A549 (cell line): Measurements from ENCODE around the gene ZNF407.

ENCODE experiments used
- HEYL ChIP-seq: fragments of 250-450 bp; sonication (Bioruptor Pico); IDR thresholded peaks from 2 replicates; pipeline ENCODE4 v1.8.0; 2021; ENCODE audit warnings: mild to moderate bottlenecking, moderate library complexity
- PHF8 ChIP-seq: fragments of 200-600 bp; sonication (generic); IDR thresholded peaks from 2 replicates; pipeline ENCODE4 v1.6.1; 2016; ENCODE audit warnings: low read depth, mild to moderate bottlenecking, antibody characterized with exemption, moderate library complexity, borderline replicate concordance
- POLR2A ChIP-seq: IDR thresholded peaks from 2 replicates; pipeline ENCODE4 v1.6.1; 2012; ENCODE audit warnings: mild to moderate bottlenecking, low read length
- RCOR1 ChIP-seq: fragments of 150-350 bp; IDR thresholded peaks from 2 replicates; pipeline ENCODE4 v1.6.1; 2014; ENCODE audit warnings: antibody characterized with exemption, low read length, low read depth
- RFX5 ChIP-seq: fragments of 450-650 bp; IDR thresholded peaks from 2 replicates; pipeline ENCODE4 v1.7.1; 2014; ENCODE audit warnings: antibody characterized with exemption, mild to moderate bottlenecking, moderate library complexity
- TF ChIP-seq, protein P1 (sequence below): fragments of 450-650 bp; IDR thresholded peaks from 2 replicates; pipeline ENCODE4 v1.6.1; 2014; ENCODE audit warnings: antibody characterized with exemption
- TF ChIP-seq, protein P2 (sequence below): fragments of 150-350 bp; IDR thresholded peaks from 2 replicates; pipeline ENCODE4 v1.6.1; 2014; ENCODE audit warnings: low read depth, mild to moderate bottlenecking, low read length
- TF ChIP-seq, protein P3 (sequence below): fragments of >200 bp; sonication (Bioruptor Twin); formaldehyde crosslinking; IDR thresholded peaks from 3 replicates; pipeline ENCODE4 v1.5.1; 2016
- TF ChIP-seq, protein P4 (sequence below): fragments of >200 bp; sonication (Bioruptor Twin); formaldehyde crosslinking; IDR thresholded peaks from 3 replicates; pipeline ENCODE4 v1.6.1; 2016
- TF ChIP-seq, protein P5 (sequence below): fragments of 200-600 bp; sonication (generic); IDR thresholded peaks from 2 replicates; pipeline ENCODE4 v1.6.1; 2016; ENCODE audit warnings: antibody characterized with exemption, mild to moderate bottlenecking, moderate library complexity
- TF ChIP-seq, protein P6 (sequence below): IDR thresholded peaks from 2 replicates; pipeline ENCODE4 v1.6.1; 2012

DNA sequence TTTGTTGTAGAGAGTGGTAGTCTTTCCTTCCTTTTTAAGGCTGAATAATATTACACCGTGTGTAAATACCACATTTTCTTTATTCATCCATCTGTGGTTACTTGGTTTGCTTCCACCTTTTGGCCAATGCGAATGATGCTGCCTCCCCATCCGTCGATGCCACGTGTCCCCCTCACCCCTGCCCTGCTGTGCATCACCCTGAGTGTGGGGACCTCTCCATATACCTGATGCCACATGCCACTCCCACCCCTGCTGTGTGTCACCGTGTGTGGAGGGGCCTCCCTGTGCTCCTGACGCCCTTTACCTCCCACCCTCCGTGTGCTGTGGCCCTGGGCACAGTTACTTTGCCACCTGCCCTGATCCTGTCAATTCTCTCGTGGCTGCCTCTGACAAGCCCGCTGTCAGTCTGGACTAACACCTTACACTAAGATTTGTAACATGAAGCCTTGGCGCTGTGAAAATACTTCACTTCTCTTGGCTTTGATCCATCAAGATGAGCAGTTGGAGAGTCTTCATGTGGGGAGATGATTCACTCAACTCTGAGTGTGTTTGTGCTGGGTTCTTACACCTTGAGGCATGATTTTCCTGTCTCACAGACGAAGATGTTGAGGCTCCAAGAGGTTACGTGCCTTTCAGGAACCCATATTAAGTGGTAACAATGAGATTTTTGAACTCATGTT lies 234.0 kb downstream of the ZNF407 start:
- TF ChIP-seq, protein P1, sequence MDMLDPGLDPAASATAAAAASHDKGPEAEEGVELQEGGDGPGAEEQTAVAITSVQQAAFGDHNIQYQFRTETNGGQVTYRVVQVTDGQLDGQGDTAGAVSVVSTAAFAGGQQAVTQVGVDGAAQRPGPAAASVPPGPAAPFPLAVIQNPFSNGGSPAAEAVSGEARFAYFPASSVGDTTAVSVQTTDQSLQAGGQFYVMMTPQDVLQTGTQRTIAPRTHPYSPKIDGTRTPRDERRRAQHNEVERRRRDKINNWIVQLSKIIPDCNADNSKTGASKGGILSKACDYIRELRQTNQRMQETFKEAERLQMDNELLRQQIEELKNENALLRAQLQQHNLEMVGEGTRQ = no peak
- TF ChIP-seq, protein P2, sequence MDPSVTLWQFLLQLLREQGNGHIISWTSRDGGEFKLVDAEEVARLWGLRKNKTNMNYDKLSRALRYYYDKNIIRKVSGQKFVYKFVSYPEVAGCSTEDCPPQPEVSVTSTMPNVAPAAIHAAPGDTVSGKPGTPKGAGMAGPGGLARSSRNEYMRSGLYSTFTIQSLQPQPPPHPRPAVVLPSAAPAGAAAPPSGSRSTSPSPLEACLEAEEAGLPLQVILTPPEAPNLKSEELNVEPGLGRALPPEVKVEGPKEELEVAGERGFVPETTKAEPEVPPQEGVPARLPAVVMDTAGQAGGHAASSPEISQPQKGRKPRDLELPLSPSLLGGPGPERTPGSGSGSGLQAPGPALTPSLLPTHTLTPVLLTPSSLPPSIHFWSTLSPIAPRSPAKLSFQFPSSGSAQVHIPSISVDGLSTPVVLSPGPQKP = no peak
- TF ChIP-seq, protein P3, sequence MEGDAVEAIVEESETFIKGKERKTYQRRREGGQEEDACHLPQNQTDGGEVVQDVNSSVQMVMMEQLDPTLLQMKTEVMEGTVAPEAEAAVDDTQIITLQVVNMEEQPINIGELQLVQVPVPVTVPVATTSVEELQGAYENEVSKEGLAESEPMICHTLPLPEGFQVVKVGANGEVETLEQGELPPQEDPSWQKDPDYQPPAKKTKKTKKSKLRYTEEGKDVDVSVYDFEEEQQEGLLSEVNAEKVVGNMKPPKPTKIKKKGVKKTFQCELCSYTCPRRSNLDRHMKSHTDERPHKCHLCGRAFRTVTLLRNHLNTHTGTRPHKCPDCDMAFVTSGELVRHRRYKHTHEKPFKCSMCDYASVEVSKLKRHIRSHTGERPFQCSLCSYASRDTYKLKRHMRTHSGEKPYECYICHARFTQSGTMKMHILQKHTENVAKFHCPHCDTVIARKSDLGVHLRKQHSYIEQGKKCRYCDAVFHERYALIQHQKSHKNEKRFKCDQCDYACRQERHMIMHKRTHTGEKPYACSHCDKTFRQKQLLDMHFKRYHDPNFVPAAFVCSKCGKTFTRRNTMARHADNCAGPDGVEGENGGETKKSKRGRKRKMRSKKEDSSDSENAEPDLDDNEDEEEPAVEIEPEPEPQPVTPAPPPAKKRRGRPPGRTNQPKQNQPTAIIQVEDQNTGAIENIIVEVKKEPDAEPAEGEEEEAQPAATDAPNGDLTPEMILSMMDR = no peak
- TF ChIP-seq POLR2A (no peak), RCOR1 (no peak), HEYL (CRISPR knock-in tag) (no peak), PHF8 (no peak), RFX5 (no peak)
- TF ChIP-seq, protein P4, sequence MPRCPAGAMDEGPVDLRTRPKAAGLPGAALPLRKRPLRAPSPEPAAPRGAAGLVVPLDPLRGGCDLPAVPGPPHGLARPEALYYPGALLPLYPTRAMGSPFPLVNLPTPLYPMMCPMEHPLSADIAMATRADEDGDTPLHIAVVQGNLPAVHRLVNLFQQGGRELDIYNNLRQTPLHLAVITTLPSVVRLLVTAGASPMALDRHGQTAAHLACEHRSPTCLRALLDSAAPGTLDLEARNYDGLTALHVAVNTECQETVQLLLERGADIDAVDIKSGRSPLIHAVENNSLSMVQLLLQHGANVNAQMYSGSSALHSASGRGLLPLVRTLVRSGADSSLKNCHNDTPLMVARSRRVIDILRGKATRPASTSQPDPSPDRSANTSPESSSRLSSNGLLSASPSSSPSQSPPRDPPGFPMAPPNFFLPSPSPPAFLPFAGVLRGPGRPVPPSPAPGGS = no peak
- TF ChIP-seq, protein P5, sequence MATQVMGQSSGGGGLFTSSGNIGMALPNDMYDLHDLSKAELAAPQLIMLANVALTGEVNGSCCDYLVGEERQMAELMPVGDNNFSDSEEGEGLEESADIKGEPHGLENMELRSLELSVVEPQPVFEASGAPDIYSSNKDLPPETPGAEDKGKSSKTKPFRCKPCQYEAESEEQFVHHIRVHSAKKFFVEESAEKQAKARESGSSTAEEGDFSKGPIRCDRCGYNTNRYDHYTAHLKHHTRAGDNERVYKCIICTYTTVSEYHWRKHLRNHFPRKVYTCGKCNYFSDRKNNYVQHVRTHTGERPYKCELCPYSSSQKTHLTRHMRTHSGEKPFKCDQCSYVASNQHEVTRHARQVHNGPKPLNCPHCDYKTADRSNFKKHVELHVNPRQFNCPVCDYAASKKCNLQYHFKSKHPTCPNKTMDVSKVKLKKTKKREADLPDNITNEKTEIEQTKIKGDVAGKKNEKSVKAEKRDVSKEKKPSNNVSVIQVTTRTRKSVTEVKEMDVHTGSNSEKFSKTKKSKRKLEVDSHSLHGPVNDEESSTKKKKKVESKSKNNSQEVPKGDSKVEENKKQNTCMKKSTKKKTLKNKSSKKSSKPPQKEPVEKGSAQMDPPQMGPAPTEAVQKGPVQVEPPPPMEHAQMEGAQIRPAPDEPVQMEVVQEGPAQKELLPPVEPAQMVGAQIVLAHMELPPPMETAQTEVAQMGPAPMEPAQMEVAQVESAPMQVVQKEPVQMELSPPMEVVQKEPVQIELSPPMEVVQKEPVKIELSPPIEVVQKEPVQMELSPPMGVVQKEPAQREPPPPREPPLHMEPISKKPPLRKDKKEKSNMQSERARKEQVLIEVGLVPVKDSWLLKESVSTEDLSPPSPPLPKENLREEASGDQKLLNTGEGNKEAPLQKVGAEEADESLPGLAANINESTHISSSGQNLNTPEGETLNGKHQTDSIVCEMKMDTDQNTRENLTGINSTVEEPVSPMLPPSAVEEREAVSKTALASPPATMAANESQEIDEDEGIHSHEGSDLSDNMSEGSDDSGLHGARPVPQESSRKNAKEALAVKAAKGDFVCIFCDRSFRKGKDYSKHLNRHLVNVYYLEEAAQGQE = no peak
- TF ChIP-seq, protein P6, sequence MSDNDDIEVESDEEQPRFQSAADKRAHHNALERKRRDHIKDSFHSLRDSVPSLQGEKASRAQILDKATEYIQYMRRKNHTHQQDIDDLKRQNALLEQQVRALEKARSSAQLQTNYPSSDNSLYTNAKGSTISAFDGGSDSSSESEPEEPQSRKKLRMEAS = no peak
